GM04504 (cell line): ENCODE results near the gene CLSTN2.

ENCODE experiments used
- DNase-seq: peaks from one replicate; pipeline ENCODE4 v3.0.0-alpha.2; 2012; ENCODE audit warnings: low read depth

The CLSTN2 gene

DNA sequence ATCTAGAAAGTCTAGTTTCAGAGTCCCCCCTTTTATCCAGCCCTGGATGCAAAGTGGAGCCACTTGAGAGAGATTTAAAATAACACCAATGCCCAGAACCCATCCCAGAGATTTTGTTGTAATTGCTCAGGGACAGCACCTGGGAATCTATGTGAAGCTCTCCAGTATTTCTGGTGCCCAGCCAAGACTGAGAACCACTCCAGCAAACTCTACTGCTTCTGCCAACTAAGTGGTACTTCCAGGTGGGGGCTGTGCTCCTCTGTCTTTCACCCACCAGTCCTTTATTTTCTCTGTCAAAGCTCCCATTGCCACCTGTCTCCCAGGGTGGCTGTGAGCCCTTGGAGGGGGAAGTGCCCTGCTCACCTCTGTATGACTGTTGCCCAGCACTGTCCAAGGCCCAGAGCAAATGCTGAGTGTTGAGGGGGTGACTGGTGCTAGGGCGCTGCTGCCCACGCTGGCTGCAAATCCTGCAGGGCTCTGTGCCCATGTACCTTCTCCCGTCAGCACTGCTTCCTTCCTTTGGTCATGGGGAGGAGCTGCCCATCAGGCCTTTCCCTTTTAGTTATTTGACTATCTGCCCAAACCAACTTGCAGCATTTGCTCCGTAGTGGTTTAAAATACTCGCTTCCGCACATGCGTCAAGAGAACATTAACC is 9.4 kb downstream of the CLSTN2 start:
- no peak for DNase-seq

DNA sequence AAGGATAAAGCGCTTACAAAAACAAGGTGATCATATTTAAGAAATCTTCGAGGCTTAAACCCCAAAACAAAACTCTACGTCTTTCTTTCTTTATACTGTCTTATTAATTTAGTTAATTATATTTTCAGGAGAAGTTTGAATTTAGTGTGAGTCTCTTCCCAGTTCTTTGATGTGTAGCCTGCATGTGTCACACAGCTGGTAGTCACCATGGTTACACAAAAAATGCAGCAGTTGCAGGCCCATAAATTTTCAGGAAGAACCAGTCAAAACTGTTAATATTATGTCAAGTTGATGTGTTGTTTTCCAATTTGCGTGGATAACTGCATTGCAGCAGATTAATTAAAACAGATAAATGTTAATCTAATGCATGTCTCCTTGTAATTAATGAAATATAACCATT is 10.4 kb downstream of the CLSTN2 start:
- no peak for DNase-seq

DNA sequence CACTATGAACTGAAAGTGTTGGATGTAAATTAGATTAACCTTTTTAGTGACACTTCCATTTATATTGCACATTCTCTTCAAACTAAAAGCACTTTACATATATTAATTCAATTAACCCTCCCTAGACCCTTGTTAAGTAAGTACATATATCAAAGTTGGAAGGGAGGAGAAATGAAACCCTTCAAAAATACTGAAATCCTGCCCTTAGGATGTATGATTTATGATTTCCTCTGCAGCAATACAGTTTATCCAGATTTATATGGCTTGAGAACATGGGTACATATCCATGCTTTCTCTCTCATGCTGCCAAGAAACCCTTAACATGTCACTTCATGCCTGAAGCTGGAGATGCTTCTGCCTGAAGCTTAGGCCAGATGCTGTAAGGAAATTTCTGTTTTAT is 11.0 kb downstream of the CLSTN2 start:
- no peak for DNase-seq

DNA sequence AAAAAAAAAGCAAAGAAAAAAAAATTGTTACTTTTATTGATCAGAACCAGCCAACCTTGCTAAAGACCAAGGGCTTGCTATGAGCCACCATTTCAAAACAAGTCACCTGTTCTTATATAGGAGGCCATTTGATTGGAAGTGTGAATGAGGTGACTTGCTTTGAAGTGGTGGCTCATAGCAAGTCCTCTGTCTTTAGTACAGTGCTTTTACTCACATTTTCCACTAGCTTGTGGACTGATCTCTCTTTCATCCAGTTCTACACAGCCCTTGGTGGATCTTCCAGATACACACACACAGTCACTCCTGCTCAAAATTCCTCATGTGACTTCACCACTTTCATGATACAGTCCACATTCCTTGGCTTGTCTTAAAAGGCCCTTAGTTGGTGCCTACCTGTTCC is 13.5 kb downstream of the CLSTN2 start:
- no peak for DNase-seq

DNA sequence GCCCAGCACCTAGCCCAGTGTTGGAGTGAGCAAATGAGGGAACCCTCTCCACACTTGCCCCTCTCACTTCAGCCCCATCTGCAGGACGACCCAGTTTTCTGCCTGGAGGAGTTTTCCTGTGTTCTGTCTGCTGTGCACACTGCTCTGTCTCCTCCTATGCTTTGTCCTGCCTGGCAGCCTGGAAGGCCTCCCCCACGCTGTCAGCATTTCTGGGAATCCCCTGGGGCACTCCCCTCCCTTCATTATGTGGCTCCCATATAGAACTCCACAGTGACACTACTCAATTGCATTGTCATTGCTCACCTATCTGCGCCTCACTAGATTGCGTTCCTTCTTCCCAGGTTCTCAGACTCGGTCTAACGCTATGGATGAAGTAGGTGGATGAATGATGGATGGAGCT is 13.9 kb downstream of the CLSTN2 start:
- DNase-seq, result no peak

DNA sequence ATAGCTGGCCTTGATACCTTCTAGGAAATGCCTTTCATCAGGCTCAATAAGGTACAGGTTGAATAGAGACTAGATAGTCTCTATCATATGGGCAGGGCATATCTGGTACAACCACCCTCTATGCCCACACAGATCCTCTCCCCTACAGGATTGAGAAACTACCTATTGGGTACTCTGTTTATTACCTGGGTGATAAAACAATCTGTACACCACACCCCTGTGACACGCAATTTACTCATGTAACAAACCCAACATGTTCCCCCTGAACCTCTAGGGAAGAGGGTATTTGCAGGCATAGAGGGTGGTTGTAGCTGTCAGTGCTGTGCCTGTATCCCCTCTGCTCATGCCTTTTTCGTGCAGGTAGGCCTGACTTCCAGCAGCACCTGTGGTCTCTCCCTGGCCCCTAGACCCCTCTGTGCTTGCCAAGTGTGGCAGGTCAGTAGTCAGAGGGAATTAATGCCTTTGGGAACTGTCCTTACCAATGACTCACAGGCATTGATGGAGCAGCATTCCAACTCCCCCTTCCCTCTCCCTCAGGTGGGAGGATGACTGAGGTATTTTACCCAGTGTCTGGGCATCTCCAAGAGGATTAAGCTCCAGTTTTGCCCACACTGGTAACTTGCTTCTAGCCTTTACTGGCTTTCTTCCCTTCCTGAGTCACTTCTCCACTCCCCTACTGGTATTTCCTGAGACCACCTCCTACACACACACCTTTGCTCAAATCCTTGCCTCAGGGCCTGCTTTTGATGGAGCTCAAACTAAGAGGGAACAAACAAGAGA is 18.3 kb downstream of the CLSTN2 start:
- no peak for DNase-seq

DNA sequence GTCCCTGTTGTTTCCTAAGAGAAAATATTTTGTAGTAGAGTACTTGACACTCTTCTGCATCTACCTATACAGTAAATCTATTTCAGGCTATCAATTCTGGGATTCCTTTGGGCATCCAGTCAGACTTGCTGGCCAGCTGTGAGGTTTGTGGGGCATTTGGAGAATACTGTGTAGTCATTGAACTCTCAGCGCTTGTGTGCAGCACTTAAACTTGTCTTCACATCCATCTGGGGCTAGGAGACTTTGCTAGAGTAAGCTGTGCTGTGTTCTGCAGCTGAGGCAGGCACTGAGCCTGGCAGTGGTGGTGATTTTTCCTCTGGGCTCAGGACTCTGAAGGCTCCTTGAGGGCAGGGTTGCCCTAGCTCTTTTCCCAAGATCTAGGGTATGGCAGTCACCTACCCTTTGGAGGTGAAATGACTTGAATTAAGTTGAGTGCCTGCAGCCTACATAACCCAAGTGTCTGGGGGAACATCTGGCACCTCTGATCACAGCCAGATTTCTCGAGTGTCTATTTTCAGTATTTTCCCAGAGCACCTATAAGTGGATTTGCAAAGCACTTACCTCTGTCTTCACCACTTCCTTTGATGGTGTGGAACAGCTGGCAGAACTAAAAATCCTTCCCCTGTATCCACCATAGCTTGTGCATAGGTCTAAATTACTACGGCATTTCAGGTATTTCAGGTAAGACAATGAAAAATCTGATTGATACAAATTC is 19.3 kb downstream of the CLSTN2 start:
- no peak for DNase-seq

DNA sequence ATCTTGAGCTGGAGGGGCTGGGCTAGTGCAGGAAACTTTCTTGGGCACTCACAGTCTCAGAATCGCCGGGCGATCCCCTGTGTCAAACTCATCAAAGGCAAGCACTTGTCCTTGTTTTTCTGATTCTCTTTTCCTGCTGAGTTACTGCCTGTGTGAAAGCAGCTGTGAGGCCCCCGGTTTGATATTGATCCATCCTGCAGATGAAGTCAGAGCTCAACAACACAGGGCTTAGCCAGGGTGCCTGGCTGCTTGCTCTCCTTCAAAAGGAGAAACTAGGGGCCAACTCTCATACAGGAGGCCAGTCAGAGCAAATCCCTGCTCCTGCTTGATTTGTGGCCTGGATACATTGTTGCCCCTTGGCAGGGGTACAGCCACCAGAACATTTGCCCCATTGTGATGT is 22.9 kb downstream of the CLSTN2 start:
- DNase-seq, result no peak

DNA sequence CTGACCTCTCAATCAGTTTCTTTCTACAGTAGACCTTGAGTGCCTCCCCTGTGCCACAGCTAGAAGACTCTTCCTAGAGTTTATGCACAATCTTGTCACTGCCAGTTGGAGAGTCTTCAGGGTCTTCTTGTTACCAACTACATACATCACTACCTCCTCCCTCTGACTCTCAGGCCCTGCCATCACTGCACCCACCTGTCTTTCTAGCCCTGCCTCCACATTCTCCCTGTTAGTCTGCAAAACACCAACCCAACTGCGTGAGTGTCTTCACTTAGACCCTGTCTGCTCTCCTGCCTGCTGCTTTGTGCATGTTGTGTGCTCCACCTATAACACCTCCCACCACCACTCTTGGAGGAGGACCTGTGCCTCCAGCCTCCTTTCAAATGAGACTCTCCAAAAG is 34.4 kb downstream of the CLSTN2 start:
- DNase-seq, result no peak

DNA sequence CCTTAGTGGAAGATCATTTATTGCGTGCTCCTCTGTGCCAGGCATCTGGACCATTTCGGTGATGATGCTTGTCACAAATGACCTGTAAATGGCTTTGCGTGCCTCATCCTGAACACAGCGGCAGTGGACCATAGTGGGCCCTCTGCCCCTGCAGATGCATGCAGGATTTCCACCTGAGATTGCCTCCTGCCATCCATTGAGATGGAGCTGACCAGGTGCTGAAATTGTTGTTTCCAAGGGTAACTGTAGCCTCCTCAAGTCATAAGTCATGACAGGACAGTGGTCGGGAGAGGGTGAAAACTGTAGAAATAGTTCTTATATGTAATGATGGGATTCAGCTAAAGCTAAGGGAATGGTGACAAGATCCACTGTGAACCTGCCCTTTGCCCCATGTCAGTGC is 35.5 kb downstream of the CLSTN2 start:
- DNase-seq, result no peak

DNA sequence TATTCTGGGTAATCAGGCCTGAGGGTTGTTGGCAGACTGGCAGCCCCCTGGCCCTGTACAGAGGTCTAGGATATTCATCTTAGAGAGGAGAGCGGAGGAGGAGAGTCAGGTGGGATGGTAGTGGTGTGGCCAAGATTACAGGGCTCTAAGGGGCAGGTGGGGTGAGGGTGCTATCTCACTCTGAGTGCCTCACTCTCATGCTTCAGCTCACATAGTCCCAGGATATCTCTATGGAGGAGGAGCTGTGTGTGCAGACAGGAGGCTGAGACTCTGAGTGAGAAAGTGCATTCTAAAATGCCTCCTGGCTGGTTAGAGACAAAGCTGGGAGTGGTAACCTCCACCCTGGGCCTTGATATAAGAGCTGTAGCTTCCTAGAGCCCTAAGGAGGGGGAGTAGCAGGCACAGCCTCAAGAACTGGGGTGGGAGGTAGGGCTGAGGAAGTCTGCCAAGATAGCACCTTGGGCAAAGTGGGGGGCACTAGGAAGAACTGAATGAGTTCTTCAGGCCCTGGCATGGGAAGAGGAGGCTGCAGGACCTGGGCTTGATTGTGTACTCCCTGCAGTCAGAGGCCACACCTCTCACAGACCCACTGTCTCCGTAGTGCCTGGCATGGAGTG is 39.9 kb downstream of the CLSTN2 start:
- DNase-seq, result no peak

DNA sequence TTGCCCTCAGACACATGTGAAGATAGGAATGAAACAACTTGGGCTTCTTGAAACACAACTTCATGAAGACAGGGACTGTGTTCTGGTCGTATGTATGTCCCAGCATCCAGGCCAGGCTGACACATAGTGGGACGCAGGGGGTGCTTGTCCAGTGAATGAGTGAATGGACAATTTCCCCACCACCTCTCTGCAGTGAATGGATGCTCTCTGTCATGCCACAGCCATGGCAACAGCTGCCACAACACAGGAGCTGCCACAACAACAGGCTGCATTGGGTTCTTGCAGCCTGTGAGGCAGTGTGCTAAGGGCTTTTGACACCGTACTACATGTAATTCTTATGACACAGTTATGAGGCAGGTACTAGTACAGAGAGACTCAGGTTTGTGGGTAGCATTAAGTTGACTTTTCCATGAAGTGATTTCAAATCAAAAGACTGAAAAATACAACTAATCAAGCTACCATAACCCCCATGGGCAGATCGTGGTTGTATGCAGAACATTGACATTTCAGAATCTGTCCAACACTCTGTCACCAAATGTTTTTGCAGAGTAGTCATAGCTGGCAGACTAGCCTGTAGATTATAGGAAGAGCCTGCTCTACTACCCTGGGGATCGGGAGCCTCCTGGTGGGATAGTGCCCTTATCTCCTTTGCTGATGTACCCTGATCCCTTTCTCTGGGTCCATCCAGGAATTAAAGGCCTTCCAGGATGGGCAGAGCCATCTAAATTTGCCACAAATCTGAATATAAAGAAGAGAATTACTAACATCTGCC is 40.8 kb downstream of the CLSTN2 start:
- no peak for DNase-seq

DNA sequence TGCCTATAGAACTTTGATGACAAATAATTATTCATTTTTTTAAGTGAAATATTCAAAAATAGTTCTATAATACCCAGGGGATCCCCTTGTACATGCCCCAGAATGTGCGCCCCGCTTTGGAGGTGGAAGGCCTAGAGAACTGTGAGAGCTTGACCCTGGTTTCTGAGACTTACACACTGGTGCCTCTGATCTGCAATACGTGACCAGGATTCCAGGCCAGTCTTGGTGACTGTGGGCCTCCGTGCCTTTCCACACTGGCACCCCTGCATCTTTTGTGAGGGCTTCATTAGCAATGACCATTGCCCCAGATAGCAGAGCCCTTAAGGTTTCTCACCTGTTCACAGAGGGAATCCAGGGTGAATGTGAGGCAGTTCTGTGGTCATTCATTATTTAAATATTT is 44.0 kb downstream of the CLSTN2 start:
- DNase-seq, result no peak

DNA sequence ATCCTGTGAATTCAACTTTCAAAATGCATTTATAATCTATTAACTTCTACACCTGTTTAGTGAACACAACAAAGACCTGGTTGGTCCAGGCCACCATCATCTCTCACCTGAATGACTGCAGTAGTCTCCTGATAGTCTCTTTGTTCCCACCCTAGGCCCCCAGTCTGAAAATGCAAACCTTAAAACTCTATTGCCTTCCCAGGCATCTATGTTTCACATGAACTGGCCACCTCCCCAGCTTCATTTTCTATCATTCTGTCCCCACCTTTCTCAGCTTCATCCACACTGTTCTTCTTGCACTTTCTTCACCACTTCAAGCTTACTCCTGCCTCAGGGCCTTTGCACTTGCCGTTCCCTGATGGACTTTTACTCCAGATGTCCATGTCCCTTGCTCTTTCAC is 45.0 kb downstream of the CLSTN2 start:
- no peak for DNase-seq

DNA sequence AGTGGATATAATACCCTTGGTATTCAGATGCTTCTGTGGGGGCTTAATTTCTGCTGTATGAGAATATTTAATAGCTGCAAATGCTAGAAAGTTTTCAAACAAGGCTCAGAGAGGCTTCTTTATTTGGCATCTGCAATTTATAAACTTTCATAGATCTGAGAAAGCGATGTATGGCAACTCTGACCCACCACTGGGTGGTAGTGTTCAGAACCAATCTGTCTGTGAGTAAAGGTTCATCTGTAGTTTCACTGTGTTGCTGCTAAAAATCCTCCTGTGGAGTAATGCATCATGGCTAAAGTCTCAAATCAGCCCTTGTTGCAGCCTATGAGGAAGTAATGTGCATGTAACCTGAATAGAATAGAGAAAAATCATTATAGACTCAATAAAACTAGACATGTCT is 47.4 kb downstream of the CLSTN2 start:
- DNase-seq, result no peak

DNA sequence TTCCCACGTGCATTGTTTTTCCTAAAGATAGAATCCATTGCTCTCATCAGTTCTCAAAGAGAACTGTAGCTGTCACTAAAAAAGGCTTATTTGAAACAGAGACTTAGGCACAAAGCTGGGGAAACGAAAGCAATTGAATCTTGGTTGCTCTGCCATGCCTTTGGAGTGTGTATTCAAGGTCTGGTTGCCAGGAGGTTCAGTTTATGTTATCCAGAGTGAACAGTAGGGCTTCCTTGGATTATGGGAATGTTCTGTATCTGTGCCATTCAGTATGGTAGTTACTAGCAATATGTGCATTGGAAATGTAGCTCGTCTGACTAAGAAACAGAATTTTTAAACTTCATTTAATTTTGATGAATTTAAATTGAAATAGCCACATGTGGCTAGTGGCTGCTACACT is 50.6 kb downstream of the CLSTN2 start:
- DNase-seq, result no peak

DNA sequence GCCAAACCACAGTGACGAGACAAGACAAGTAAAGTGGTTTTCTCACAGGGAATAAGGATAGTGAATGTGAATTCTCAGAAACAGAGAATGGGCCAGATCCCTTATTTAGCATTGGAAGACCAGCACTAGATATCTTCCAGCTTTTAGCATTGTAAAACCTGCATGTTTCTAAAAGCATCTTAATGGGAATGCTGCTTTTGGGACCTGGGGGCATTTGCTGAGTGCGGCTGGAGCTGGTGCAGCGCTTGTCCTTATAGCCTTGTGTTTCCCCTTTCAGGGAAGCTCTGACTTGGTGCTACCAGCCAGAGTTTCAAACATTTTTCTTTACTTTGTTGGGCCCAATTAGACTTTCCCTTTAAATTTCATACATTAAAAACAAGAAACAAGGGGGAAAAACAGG is 52.9 kb downstream of the CLSTN2 start:
- no peak for DNase-seq

DNA sequence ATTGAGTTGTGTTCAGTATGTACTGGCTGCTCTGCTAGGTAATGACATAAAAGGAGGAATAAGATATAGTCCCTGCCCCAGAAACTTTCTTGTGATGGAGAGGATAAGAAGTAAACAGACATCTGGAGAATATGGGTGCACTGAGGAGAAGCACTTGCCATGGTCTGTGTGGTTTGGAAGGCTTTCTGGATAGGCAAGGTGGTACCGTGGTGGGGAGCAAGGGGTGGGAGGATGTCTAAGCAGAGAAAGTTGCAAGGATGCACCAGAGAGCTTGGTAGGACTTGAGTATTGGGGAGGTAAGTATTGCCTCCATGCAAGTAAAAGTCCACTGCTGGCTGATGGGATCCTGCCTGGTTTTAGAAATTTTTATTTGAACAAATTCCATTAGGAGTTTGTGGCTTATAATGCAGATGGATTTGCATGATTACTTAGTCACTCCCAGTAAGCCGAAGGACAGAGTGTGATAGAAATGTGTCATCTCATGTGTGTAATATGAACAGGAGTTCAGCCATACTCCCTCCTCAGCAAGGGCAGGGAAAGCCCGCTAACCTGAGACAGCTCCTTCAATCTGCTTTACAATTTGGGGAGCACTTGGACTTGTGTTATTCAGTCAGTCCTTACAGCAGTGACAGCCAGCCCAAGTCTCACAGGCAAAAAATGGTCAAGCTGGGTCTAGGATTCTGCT is 53.6 kb downstream of the CLSTN2 start:
- no peak for DNase-seq

DNA sequence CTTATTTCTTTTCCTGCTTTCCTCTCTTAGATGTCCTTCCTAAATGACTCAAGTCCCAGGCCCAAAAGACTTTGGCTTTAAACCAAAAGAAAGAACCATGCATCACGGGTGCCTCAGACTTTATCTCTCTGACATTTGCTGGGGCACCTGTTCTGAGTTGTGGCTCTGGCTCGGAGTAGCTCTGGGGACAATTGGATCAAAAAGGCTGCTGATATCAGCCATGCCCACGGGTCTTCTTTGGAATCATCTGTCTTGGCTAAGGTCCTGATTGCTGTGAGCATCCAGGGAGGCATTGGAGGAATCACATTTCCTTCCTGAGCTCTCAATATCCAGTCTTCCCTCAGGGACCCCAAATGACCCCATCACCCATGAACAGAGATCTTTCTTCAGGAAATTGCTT is 59.9 kb downstream of the CLSTN2 start:
- no peak for DNase-seq

DNA sequence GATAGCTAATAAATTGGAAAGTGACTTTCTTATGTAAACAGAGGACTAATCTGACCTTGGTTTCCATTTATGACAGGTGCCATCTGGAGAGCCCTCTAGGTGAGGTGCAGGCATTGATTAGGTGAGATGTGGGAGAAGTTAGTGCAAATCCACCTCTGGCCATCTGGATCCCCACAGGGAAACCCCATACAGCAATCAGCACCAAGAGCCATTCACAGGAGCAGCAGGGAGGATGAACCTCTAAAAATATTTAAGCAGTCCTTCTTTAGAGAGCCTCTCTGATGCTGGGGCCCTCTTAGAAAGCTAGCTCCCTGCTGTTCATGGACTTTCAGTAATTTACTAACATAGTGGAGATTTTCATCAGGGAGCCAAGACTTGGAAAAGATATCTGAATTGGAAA is 69.3 kb downstream of the CLSTN2 start:
- DNase-seq, result no peak

DNA sequence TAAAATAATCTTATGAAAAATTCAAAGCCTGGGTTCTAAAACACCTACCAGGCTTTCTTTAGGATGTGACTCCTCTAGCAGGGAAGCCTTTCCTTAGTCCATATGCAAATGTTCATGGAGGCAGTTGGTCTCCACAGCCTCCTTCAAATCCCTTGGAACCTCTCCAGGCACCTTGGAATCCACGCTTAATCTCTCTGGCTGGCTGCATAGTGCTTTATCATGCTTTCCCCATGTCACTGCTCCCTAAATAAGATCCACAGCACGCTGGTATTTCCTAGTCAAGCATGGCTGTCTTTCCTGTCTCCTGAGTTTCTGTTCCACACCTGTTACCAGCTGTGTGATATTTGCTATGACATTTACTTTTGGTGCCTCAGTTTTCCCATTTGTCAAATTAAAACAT is 71.3 kb downstream of the CLSTN2 start:
- DNase-seq, result no peak

DNA sequence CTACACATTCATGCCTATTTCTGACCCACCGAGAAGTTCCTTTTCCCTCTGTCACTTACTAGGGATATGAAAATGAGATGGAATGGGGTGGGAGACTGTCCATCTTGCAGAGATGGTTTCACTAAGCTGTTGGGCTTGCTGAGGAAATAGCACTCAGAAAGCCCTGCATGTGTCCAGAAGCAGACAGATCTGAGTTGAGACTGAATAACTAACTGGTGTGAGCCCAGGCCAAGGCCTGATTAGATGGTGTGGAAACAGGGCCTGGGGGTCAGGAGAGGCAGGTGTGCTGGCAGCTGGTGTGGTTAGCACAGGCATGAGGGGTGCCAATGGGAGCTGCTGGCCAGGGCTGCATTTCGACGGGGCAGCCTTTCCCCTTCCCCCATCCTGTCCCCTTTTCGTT is 72.1 kb downstream of the CLSTN2 start:
- no peak for DNase-seq
